Stimulated activated CD4-positive, alpha-beta T cell treated with anti-CD3 and anti-CD28 coated beads, Interleukin-12 subunit alpha, Interleukin-12 subunit beta, amount 100 ng/mL, for 48 hours (primary cell): ENCODE data around the gene CFI.

Experiments
- DNase-seq, 3 donors: peaks; one replicate each; pipeline ENCODE4 v3.0.0-alpha.2; 2020; ENCODE audit warnings: low read depth in 2 of 3, low spot score in 1 of 3

Gene CFI

DNA sequence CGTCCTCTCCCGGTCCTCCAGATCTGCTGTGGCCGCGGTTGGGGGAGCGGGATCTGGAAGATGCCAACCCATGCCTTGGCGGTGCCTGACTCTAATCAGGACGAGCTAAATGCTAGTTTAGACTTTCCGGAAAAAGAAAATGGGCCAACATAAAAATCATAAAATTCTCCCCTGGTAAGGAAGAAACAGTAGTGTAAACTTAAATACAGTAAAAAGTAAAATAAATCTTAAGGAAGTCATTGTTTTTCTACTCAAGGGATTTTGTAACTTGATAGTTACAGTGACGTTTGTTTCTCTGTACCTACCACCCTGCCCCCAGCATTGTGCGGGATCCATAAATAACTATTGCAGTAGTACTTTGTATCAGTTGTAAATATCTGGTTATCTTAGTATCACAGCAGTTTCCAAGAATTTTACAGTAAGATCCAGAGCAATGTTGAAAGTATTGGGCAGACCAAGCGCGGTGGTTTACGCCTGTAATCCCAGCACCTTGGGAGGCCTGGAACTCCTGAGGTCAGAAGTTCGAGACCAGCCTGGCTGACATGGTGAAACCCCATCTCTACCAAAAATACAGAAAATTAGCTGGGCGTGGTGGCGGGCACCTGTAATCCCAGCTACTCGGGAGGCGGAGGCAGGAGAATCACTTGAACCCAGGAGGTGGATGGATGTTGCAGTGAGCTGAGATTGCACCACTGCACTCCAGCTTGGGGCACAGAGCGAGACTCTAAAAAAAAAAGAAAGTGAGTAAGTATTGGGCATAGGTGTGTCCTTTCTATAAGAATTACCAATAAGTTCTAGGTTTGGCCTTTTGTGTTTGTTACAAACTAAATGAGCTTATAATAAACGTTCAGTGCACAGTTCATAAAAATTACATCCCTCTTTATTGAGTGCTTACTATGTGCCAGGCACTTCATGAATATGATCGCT lies 70.9 kb downstream of the CFI start:
- DNase-seq = no peak

- DNase-seq = peak; percentile 46 to 58 (median 56)
Measured at GRCh38 chr4:109729718-109730618, 71.8 kb downstream of the CFI start, which contains the start of gene PLA2G12A. Gene PLA2G12A (minus strand): TSS chr4:109730070. CDS start chr4:109729809, 261 bp downstream.

DNA sequence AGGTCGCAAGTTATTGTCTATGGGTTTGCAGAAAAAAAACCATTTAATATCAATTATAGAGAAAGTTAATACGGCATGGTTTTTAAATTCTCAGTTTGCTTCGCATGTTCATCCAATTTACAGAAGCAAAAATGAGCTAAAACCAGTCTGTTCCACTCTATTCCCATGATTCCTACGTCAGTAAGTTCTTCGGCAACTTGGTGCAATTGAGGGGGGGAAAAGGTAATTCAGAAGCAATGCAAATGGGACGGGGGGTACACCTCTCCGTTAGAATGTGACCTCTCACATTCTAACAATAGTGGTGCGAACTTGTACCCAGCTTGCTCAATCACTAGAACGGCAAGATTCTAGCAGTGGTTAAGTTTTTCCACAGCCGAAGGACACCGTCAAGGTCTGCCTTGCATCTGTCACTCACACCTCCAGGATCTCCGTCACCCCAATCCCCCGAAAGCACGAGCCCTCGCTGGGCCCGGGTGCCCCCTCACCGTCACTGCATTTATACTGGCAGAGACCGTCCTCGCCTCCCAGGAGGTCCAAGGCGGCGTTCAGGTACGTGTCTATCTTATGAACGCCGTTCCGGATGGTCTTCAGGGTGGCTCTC lies 72.6 kb downstream of the CFI start:
- DNase-seq = peak in 1 of 3 donors; percentile 3

- DNase-seq = no peak
Measured at GRCh38 chr4:109728385-109728784, 73.4 kb downstream of the CFI start.

GRCh38 chr4:109723110-109723509 lies 78.7 kb downstream of the CFI start:
- DNase-seq = no peak

DNA sequence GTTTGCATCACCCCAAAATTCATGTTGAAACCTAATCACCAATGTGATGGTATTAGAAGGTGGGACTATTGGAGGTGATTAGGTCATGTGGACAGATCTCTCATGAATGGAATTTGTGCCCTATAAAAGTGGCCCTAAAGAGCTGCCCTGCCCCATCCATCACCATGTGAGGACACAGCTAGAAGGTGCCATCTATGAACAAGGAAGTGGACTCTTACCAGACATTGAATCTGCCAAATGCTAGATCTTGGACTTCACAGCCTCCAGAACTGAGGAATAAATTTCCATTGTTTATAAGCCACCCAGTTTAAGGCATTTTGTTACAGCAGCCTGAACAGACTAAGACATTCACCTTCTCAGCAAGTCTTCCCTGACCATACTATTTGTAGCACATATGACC lies 79.4 kb downstream of the CFI start:
- no peak for DNase-seq

GRCh38 chr4:109721033-109721432 lies 80.8 kb downstream of the CFI start:
- DNase-seq = no peak

- no peak for DNase-seq
Measured at GRCh38 chr4:109719604-109720003, 82.2 kb downstream of the CFI start.

DNA sequence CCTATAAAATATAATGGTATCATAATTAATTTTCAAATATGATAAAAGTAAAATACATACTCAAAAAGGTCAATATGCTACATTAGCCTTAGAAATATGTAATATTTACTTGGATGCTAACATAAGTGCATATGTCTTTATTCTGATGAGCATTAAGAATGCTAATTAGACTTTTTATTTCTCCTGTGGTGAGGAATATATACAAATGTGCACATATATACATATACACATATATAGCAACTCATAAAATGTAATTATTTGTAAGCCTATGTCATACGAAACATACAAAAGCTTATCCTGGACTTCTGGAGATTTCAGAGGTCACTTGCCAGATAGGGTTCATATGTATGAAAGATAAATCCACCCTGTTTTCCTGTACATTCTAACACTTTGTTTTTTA lies 83.0 kb downstream of the CFI start:
- DNase-seq = no peak

DNA sequence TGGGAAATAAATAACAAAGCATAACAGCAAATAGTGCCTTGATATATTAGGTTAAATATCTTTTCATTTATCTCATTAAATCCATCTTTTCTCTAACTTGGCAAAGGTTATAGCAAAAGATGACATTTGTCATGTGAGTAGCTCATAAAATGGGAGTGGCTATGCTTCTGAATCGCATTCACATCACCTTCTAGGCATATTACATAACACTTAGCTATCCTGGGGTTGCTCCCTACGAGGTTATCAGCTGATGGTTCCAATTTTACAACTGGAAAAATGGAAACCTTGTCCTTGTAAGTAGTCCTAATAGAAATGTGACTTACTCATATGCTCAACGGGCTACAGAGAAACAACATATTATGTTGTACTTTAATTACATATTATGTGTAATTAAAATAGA lies 88.3 kb downstream of the CFI start:
- DNase-seq = no peak

GRCh38 chr4:109708990-109709389 lies 92.8 kb downstream of the CFI start:
- no peak for DNase-seq

DNA sequence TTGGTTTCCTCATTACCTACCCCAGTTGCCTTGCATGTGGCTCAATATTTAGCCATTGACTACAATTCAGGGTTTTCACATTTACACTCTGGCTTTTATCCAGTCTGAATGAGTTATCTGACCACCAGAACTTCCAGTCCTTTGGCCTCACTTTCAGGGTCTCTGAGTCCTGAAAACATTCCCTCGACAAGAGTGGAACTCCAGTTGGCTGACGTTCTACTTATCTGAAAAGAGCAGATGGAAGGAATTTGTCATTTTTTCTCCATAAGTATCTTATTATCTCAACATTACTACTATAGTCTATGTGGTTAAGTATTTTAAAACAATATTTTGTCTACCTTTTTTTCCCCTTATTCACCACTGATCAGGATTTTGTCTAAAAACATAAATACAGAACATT lies 93.4 kb downstream of the CFI start:
- DNase-seq = no peak

DNA sequence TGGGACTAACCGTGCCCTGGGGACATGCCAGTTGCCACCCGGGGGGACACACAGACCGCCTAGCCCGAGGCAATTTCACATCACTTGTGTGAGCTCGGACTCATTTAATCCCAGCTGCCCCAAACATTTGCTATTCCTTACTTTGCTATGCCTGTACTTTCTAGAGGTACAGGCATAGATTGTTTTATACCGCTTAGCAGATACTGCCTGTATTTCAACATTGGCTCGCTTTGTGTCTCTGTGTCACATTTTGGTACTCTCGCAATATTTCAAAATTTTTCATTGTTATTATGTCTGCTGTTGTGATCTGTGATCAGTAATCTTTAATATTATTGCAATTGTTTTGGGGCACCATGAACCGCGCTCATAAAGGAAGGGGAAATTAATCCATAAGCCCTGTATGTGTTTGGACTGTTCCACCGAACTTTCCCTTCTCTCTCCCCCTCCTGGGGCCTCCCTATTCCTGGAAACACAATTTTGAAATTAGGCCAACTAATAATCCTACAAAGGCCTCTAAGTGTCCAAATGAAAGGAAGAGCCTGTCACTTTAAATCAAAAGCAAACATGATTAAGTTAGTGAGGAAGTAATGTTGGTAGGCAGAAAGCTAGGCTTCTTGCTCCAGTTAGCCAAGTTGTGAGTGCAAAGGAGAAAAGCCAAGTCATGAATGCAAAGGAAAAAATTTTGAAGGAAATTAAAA lies 98.0 kb downstream of the CFI start:
- no peak for DNase-seq

DNA sequence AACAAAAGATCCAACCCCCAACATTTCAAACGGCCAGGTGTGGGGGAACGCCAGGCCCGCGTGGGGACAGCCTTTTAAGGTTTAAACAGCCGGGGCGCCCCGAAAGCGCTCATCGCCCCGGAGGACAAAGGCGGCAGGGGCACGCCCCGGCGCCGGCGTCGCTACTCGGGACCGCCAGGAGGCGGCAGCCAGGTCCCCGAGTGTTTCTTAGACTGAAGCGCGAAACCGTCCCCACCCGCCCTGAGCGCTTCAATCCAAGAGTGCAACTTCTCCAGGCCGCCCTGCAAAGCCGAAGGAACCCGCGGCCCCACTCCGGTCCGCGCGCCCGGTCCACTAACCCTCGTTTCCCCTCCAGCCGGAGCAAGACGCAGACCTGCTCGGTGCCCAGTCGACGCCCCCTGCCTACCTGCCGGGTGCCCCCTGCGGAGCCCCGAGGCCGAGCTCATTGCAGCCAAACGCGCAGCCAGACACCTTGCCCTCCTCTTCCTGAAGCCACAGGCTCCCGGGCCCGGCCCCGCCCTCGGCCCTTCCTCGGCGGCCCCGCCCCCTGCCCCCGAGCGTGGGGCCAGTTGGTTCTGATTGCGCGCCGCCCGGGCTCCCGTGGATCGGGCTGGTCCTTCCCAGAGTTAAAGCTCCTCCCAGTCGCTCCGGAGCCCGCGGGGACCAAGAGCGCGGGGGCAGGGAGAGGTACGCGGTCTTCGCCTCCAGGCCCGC lies 98.7 kb downstream of the CFI start, which contains the start of gene CASP6:
CASP6 (minus strand) TSS at position 496 of the 714 bp plus-strand sequence; CDS start at position 446, 50 bp downstream.
- DNase-seq = peak; percentile 52 to 64 (median 54)

- no peak for DNase-seq
Measured at GRCh38 chr4:109701566-109702410, 100.0 kb downstream of the CFI start.

GRCh38 chr4:109699553-109700225 lies 102.1 kb downstream of the CFI start:
- no peak for DNase-seq

GRCh38 chr4:109698656-109699055 lies 103.1 kb downstream of the CFI start:
- DNase-seq = no peak

DNA sequence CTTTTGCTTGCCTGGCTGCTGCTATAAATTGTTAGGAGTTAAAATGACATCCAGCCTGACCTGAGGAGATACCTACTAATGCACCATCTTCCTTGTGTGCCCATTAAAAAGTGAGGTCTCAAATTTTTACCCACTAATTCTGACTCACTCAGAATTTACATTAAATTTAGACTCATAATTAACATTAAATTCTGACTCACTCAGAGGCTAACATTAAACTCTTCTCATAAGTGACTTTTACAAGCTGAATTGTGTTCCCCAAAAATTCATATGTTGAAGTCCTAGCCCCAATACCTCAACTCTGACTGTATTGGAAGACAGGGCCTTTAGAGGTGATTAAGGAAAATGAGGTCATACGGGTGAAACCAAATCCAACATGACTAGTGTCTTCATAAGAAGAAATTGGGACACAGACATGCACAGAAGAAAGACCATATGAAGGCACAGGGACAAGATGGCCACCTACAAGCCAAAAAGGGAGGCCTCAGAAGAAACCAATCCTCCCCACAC lies 110.3 kb downstream of the CFI start:
- DNase-seq = no peak
